Upper lobe of left lung (tissue), 6 donors: ENCODE data around the gene FKBP7. TPM values are rescaled to one million over a fixed set of nuclear protein-coding genes. Genes with fewer than 3 reads are reported as not detected.

Experiments used
- ATAC-seq, 2 donors: fragments of 200-7000 bp; cut with Tn5 transposase; one replicate each; pipeline ENCODE4 v1.9.1; 2022; ENCODE audit warnings: mild to moderate bottlenecking in 2 of 2, moderate library complexity in 2 of 2; ENCODE audit not compliant: low FRiP score in 2 of 2
- DNase-seq, 2 donors: peaks; one replicate each; pipeline ENCODE4 v3.0.0-alpha.2; 2019 to 2020
- H3K27ac ChIP-seq, 4 donors: fragments of 200-600 bp; sonication (generic); one replicate each; pipeline ENCODE4 v1.5.1; 2016 to 2019
- H3K27me3 ChIP-seq, 4 donors: fragments of 200-600 bp; sonication (generic); one replicate each; pipeline ENCODE4 v1.5.1; 2017 to 2019
- H3K36me3 ChIP-seq, 4 donors: fragments of 200-600 bp; sonication (generic); one replicate each; pipeline ENCODE4 v1.5.1; 2016 to 2019
- H3K4me1 ChIP-seq, 4 donors: fragments of 200-600 bp; sonication (generic); one replicate each; pipeline ENCODE4 v1.5.1; 2018 to 2019
- H3K4me3 ChIP-seq, 4 donors: fragments of 200-600 bp; sonication (generic); one replicate each; pipeline ENCODE4 v1.5.1; 2017 to 2019; ENCODE audit warnings: mild to moderate bottlenecking in 2 of 4, moderate library complexity in 1 of 4
- H3K9me3 ChIP-seq, 4 donors: fragments of 200-600 bp; sonication (generic); one replicate each; pipeline ENCODE4 v1.5.1; 2018 to 2019
- CTCF ChIP-seq, 6 experiments: fragments of 450-650 bp in 4 of 6; fragments of 200-600 bp in 2 of 6; sonication (generic) in 2 of 6; IDR thresholded peaks; one replicate each; pipeline ENCODE4 v1.5.1; 2016 to 2019; ENCODE audit warnings: antibody characterized with exemption in 6 of 6
- EP300 ChIP-seq, 4 donors: sonication (generic); formaldehyde crosslinking; IDR thresholded peaks; one replicate each; pipeline ENCODE4 v1.5.1; 2017; ENCODE audit warnings: antibody characterized with exemption in 4 of 4, control low read depth in 2 of 4
- POLR2A ChIP-seq, 4 donors: fragments of 450-650 bp; IDR thresholded peaks; one replicate each; pipeline ENCODE4 v1.5.1; 2016 to 2017; ENCODE audit warnings: antibody characterized with exemption in 4 of 4, mild to moderate bottlenecking in 2 of 4
- POLR2AphosphoS5 ChIP-seq, 2 donors: sonication (generic); formaldehyde crosslinking; IDR thresholded peaks; one replicate each; pipeline ENCODE4 v1.5.1; 2017; ENCODE audit warnings: antibody characterized with exemption in 2 of 2
- WGBS, 2 donors: methylation state at CpG; one replicate each; pipeline ENCODE4 v1.1.5; 2017 to 2018; 5-methylcytosine and 5-hydroxymethylcytosine counted together
- total RNA-seq, 6 donors: library from RNA; depleted of rRNA in 4 of 6; stranded (reverse); fragments of >200 nt in 4 of 6; gene quantifications; one replicate each; pipeline versions ENCODE4 v1.1.0 to v1.2.1, GENCODE V29; 2016 to 2021
- donor health status: DM: no; HTN: no; CAD: no; lungs with moderate emphysema.
- donor health status: DM: no; HTN: yes; CAD: no; lungs with severe emphysema.

Gene FKBP7
- total RNA-seq, 6 donors from 2014 or later, result 3.1 to 13.3 (median 5.3) TPM

DNA sequence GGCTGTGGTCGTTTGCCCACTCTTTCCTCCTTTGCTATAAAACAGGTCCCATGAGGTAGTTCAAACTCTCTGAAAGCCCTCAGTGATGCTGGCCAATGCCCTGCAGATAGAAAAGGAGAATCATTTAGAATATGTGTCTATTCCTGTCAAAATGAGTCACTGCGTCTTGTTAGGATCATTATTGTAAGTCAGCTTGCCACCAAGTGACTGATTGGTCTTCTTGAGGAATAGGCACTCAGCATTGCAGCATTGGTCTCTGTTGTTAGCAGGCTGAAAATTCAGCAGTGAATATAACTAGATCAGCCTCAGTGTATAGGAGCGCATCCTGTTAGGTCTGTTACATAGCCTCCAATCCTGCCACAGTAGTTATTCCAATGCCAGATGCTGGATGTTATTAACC is 56.3 kb downstream of the FKBP7 start:
- H3K9me3 ChIP-seq, result peaks cover 0 to 6% (median 0%) of the 10 kb centered on the region in 4 donors
- no peaks in the 10 kb centered on the region for H3K27me3 ChIP-seq
- no peak for DNase-seq
- 96 to 98% methylated on average over 3 of the region's 3 CpGs for WGBS, 2 donors
- peaks cover 0 to 7% (median 3%) of the 10 kb centered on the region in 4 donors for H3K36me3 ChIP-seq
- no peak overlapping the region for H3K4me3 ChIP-seq
- ATAC-seq, result no peak
- no peaks in the 10 kb centered on the region for H3K4me1 ChIP-seq
- no peak overlapping the region for H3K27ac ChIP-seq
- TF ChIP-seq POLR2A (IDR thresholded peaks at IDR 0.05) (no peak), EP300 (IDR thresholded peaks at IDR 0.05) (no peak), POLR2AphosphoS5 (IDR thresholded peaks at IDR 0.05) (no peak), CTCF (IDR thresholded peaks at IDR 0.05) (no peak)

GRCh38 chr2:178420463-178420999 is 57.9 kb downstream of the FKBP7 start:
- 33 to 48% methylated on average over 1 of the region's 1 CpG for WGBS, 2 donors
- TF ChIP-seq EP300 (IDR thresholded peaks at IDR 0.05) (no peak), POLR2A (IDR thresholded peaks at IDR 0.05) (no peak)
- Histone ChIP-seq H3K36me3 (no peaks in the 10 kb centered on the region), H3K27me3 (no peaks in the 10 kb centered on the region), H3K9me3 (peaks cover 0 to 6% (median 0%) of the 10 kb centered on the region in 4 donors), H3K4me1 (no peaks in the 10 kb centered on the region), H3K4me3 (no peak overlapping the region), H3K27ac (no peak overlapping the region)
- no peak for ATAC-seq
- no peak for DNase-seq

- Histone ChIP-seq H3K4me3 (no peak overlapping the region), H3K4me1 (peaks cover 7 to 8% (median 7%) of the 10 kb centered on the region in 4 donors), H3K36me3 (no peaks in the 10 kb centered on the region), H3K27ac (no peak overlapping the region), H3K27me3 (no peaks in the 10 kb centered on the region), H3K9me3 (no peaks in the 10 kb centered on the region)
- no peak for ATAC-seq
- no peak for DNase-seq
- TF ChIP-seq POLR2A (IDR thresholded peaks at IDR 0.05) (no peak), CTCF (IDR thresholded peaks at IDR 0.05) (peak in 2 of 6 experiments; percentile 10 to 41)
- WGBS, 2 donors, result 38 to 39% methylated on average over 1 of the region's 1 CpG
Observed at GRCh38 chr2:178419123-178419522, 59.3 kb downstream of the FKBP7 start.

DNA sequence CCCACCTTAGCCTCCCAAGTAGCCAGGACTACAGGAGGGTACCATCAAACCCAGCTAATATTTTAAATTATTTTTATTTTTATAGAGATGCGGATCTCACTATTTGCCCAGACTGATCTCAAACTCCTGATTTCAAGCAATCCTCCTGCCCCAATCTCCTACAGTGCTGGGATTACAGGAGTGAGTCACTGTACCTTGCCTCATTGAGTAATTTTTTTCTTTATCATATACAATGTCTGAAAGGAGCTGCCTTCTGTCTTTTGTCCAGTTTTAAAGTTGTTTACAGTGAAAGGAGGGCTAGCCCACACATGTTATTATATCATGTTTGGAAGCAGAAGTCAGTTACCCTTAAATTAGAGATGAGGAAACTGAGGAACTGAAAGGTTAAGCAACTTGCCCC is 60.0 kb downstream of the FKBP7 start:
- no peak for ATAC-seq
- Histone ChIP-seq H3K9me3 (no peaks in the 10 kb centered on the region), H3K4me1 (peaks cover 7 to 8% (median 7%) of the 10 kb centered on the region in 4 donors), H3K36me3 (no peaks in the 10 kb centered on the region), H3K27ac (no peak overlapping the region), H3K4me3 (no peak overlapping the region), H3K27me3 (no peaks in the 10 kb centered on the region)
- 96 to 97% methylated on average over 1 of the region's 1 CpG for WGBS, 2 donors
- DNase-seq, result no peak
- TF ChIP-seq POLR2A (IDR thresholded peaks at IDR 0.05) (no peak), CTCF (IDR thresholded peaks at IDR 0.05) (no peak), POLR2AphosphoS5 (IDR thresholded peaks at IDR 0.05) (no peak), EP300 (IDR thresholded peaks at IDR 0.05) (no peak)

GRCh38 chr2:178417916-178418315 is 60.5 kb downstream of the FKBP7 start:
- H3K27ac ChIP-seq, result no peak overlapping the region
- H3K4me1 ChIP-seq, result peaks cover 8 to 12% (median 11%) of the 10 kb centered on the region in 4 donors
- ATAC-seq (no peak), DNase-seq (no peak)
- 95 to 96% methylated on average over 3 of the region's 3 CpGs for WGBS, 2 donors
- H3K4me3 ChIP-seq, result no peak overlapping the region
- H3K9me3 ChIP-seq, result no peaks in the 10 kb centered on the region
- H3K27me3 ChIP-seq, result no peaks in the 10 kb centered on the region
- no peaks in the 10 kb centered on the region for H3K36me3 ChIP-seq
- TF ChIP-seq CTCF (IDR thresholded peaks at IDR 0.05) (no peak), POLR2AphosphoS5 (IDR thresholded peaks at IDR 0.05) (no peak), EP300 (IDR thresholded peaks at IDR 0.05) (no peak), POLR2A (IDR thresholded peaks at IDR 0.05) (no peak)
